IPS DF 6.9 (cell line): ENCODE data around the gene RBPMS2.

Experiments
- DNase-seq: peaks from one replicate; pipeline ENCODE4 v3.0.0-alpha.2; 2013; ENCODE audit warnings: low read depth, low spot score
- H3K27ac ChIP-seq: one replicate; pipeline ENCODE4 v1.5.1; 2013; ENCODE audit warnings: low read length, control low read depth
- H3K27me3 ChIP-seq: 2 replicates; pipeline ENCODE4 v1.6.1; 2013; ENCODE audit warnings: mild to moderate bottlenecking, low read length; ENCODE audit not compliant: control insufficient read depth, insufficient read depth
- H3K36me3 ChIP-seq: 2 replicates; pipeline ENCODE4 v1.6.1; 2013; ENCODE audit warnings: low read length; ENCODE audit not compliant: control insufficient read depth, insufficient read depth
- H3K4me1 ChIP-seq: 2 replicates; pipeline ENCODE4 v1.6.1; 2013; ENCODE audit warnings: low read length; ENCODE audit not compliant: control insufficient read depth, insufficient read depth
- H3K4me3 ChIP-seq: 2 replicates; pipeline ENCODE4 v1.5.1; 2013; ENCODE audit warnings: mild to moderate bottlenecking, low read length
- H3K9me3 ChIP-seq: 2 replicates; pipeline ENCODE4 v1.6.1; 2013; ENCODE audit warnings: low read length, inconsistent platforms; ENCODE audit not compliant: control insufficient read depth, insufficient read depth
- WGBS: extraction: QIAGEN DNeasy Blood & Tissue Kit; methylation state at CpG from one replicate; pipeline ENCODE4 v1.1.7; 2013; ENCODE audit warnings: mixed read lengths, missing lambda C conversion rate; ENCODE audit not compliant: insufficient read length, insufficient coverage; 5-methylcytosine and 5-hydroxymethylcytosine counted together

Gene RBPMS2

GRCh38 chr15:64783796-64784195, 8.4 kb upstream of the RBPMS2 start:
- Histone ChIP-seq H3K27ac (no peak overlapping the region), H3K36me3 (no peaks in the 10 kb centered on the region), H3K9me3 (no peaks in the 10 kb centered on the region), H3K27me3 (no peaks in the 10 kb centered on the region), H3K4me3 (no peak overlapping the region), H3K4me1 (peaks cover 6% of the 10 kb centered on the region)
- no CpG with 5 or more reads among the region's 4 CpGs for WGBS
- no peak for DNase-seq

- WGBS, result no CpG with 5 or more reads among the region's 5 CpGs
- Histone ChIP-seq H3K4me3 (no peak overlapping the region), H3K4me1 (peaks cover 6% of the 10 kb centered on the region), H3K27ac (no peak overlapping the region), H3K9me3 (no peaks in the 10 kb centered on the region), H3K36me3 (no peaks in the 10 kb centered on the region), H3K27me3 (no peaks in the 10 kb centered on the region)
- no peak for DNase-seq
Observed at GRCh38 chr15:64782751-64783150, 7.4 kb upstream of the RBPMS2 start.

- Histone ChIP-seq H3K36me3 (no peaks in the 10 kb centered on the region), H3K4me1 (peaks cover 9% of the 10 kb centered on the region), H3K9me3 (no peaks in the 10 kb centered on the region), H3K27me3 (no peaks in the 10 kb centered on the region), H3K27ac (no peak overlapping the region), H3K4me3 (no peak overlapping the region)
- no peak for DNase-seq
- no CpG with 5 or more reads among the region's 6 CpGs for WGBS
Observed at GRCh38 chr15:64781299-64781698, 5.9 kb upstream of the RBPMS2 start.

GRCh38 chr15:64780600-64781156, 5.3 kb upstream of the RBPMS2 start:
- H3K27ac ChIP-seq, result no peak overlapping the region
- H3K4me3 ChIP-seq, result no peak overlapping the region
- no CpG with 5 or more reads among the region's 8 CpGs for WGBS
- no peaks in the 10 kb centered on the region for H3K27me3 ChIP-seq
- H3K4me1 ChIP-seq, result peaks cover 9% of the 10 kb centered on the region
- no peaks in the 10 kb centered on the region for H3K9me3 ChIP-seq
- H3K36me3 ChIP-seq, result no peaks in the 10 kb centered on the region
- no peak for DNase-seq

GRCh38 chr15:64779630-64780029, 4.2 kb upstream of the RBPMS2 start:
- WGBS, result no CpG with 5 or more reads among the region's 1 CpG
- no peak overlapping the region for H3K4me3 ChIP-seq
- H3K4me1 ChIP-seq, result peaks cover 9% of the 10 kb centered on the region
- H3K36me3 ChIP-seq, result no peaks in the 10 kb centered on the region
- no peaks in the 10 kb centered on the region for H3K9me3 ChIP-seq
- H3K27ac ChIP-seq, result no peak overlapping the region
- H3K27me3 ChIP-seq, result no peaks in the 10 kb centered on the region
- no peak for DNase-seq

- Histone ChIP-seq H3K9me3 (no peaks in the 10 kb centered on the region), H3K27ac (no peak overlapping the region), H3K36me3 (no peaks in the 10 kb centered on the region), H3K27me3 (no peaks in the 10 kb centered on the region), H3K4me1 (peaks cover 9% of the 10 kb centered on the region), H3K4me3 (no peak overlapping the region)
- DNase-seq, result no peak
- WGBS, result no CpG with 5 or more reads among the region's 2 CpGs
Observed at GRCh38 chr15:64779024-64779423, 3.6 kb upstream of the RBPMS2 start.

GRCh38 chr15:64776402-64776786, 1.0 kb upstream of the RBPMS2 start:
- no peaks in the 10 kb centered on the region for H3K27me3 ChIP-seq
- peak overlapping the region; percentile 72; the same call in 1 of the 2 replicates for H3K4me3 ChIP-seq
- H3K27ac ChIP-seq, result no peak overlapping the region
- H3K4me1 ChIP-seq, result peaks cover 16% of the 10 kb centered on the region
- H3K9me3 ChIP-seq, result no peaks in the 10 kb centered on the region
- WGBS, result no CpG with 5 or more reads among the region's 25 CpGs
- no peaks in the 10 kb centered on the region for H3K36me3 ChIP-seq
- no peak for DNase-seq

DNA sequence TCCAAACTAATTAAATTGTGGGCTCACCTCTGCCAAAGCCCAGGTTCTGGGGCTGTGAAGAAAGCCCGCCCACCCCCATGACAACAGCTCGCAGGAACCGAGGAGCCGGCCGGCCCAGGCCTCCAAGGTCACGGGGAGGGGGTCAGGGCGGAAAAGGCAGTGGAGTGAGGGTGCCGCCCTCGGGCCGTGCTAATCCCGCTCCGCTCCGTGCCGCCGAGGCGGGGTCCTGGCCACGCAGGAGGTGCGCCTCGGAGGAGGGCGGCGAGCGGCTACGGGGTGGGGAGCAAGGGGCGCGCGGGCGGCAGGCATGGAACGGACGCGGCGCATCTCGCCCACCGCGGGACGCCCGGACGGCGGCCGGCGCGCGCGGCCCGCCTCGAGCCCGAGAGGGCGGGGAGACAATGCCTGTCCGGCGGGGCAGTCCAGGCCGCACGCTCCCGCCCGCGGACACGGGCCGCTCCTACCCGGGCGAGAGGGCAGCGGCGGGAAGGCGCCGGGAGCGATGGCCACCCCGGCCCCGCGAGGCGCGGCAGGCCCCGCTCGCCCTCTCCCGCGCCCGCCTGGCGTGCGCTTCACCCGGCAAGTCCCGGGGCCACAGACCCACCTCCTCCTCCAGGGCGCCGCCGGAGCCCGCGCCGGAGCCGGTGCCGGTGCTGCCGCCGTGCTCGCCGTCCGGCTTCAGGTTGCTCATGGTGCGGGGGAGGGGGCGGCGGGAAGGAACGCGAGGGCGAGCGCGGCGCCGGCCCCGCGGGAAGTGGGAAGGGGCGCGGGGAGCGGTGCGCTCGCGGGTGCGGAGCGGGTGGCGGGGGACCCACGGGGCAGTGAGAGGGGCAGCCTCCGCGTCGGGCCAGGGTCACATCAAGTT, 528 bp downstream of the RBPMS2 start:
- no peaks in the 10 kb centered on the region for H3K9me3 ChIP-seq
- H3K27ac ChIP-seq, result no peak overlapping the region
- peak overlapping the region; percentile 99 for H3K4me3 ChIP-seq
- no CpG with 5 or more reads among the region's 115 CpGs for WGBS
- peaks cover 17% of the 10 kb centered on the region for H3K4me1 ChIP-seq
- H3K36me3 ChIP-seq, result no peaks in the 10 kb centered on the region
- H3K27me3 ChIP-seq, result no peaks in the 10 kb centered on the region
- no peak for DNase-seq

- Histone ChIP-seq H3K27me3 (no peaks in the 10 kb centered on the region), H3K9me3 (no peaks in the 10 kb centered on the region), H3K36me3 (no peaks in the 10 kb centered on the region), H3K4me1 (peaks cover 17% of the 10 kb centered on the region), H3K27ac (no peak overlapping the region), H3K4me3 (peak overlapping the region; percentile 99)
- WGBS, result no CpG with 5 or more reads among the region's 21 CpGs
- no peak for DNase-seq
Observed at GRCh38 chr15:64774037-64774628, 1.3 kb downstream of the RBPMS2 start.

DNA sequence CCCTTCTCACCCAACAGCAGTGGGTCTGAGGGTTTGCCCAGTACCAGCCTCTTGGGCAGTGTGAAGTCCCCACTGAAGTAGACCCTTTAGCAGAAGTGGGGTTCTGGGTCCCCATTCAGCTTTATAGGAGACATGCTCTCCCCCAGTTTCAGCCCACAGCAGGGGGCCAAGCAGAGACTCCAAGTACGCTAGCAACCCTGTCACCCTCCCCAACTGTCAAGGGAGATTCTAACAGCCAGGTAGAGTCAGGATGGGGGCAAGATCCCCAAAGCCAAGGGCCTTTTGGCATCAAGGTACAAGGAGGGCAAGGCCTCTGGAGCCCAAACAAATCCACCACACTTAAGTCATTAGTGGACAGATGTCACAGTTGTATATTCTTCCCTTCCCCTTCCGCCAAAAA, 1.8 kb downstream of the RBPMS2 start:
- peak overlapping the region; percentile 99; the same call in 1 of the 2 replicates for H3K4me3 ChIP-seq
- WGBS, result no CpG with 5 or more reads among the region's 2 CpGs

More for the DNA sequence above, 1.8 kb downstream of the RBPMS2 start:
- Histone ChIP-seq H3K27ac (no peak overlapping the region), H3K36me3 (no peaks in the 10 kb centered on the region), H3K27me3 (no peaks in the 10 kb centered on the region), H3K9me3 (no peaks in the 10 kb centered on the region), H3K4me1 (peaks cover 17% of the 10 kb centered on the region)
- no peak for DNase-seq
